NCI-H1436 treated with DMSO at 0.1 percent for 48 hours (cell line): ENCODE results near the gene DDX56.

ENCODE experiments used
- DNase-seq: peaks from one replicate; lab custom pipeline; 2025; lab: John Stamatoyannopoulos, UW

DDX56 gene

DNA sequence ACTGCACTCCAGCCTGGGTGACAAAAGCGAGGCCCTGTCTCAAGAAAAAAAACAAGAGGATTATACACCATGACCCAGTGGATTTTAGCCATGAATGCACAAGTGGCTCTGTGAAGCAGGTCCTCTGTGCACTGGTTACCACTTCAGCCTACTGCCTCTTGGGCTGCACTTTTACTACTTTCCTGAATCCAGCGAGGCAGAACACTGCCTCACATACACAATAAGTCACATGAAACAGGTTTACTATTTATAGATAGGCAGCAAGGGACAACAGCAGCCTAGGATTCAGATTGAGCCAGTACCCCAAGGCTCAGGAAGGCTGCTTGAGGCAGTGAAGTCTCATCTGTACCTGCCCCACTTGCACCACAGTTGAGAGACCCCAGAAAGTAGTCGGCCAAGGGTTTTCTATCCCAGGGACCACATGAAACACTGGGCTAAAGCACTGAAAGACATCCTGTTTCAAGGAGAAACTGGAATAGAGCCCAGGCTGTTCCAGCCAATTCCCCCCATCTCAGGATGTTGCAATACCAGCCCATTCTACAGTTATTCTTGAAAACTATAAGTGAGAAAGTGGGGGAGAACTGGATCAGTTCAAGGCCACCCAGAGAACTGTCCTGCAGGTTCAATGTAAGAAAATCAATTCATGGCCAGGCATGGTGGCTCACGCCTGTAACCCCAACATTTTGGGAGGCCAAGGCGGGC lies 22.4 kb upstream of the DDX56 start:
- DNase-seq, result no peak

- no peak for DNase-seq
These were observed 17.2 kb upstream of the DDX56 start for GRCh38 chr7:44590910-44591309.

GRCh38 chr7:44587843-44588711 lies 14.4 kb upstream of the DDX56 start:
- DNase-seq, result no peak

- DNase-seq, result no peak
These were observed 9.6 kb upstream of the DDX56 start for GRCh38 chr7:44583146-44583865.

- DNase-seq, result peak; percentile 98
These were observed 8.3 kb upstream of the DDX56 start, which contains the start of gene TMED4 for GRCh38 chr7:44581879-44582603. Gene TMED4 (minus strand): TSS chr7:44582231. CDS start chr7:44582206, 25 bp downstream.

DNA sequence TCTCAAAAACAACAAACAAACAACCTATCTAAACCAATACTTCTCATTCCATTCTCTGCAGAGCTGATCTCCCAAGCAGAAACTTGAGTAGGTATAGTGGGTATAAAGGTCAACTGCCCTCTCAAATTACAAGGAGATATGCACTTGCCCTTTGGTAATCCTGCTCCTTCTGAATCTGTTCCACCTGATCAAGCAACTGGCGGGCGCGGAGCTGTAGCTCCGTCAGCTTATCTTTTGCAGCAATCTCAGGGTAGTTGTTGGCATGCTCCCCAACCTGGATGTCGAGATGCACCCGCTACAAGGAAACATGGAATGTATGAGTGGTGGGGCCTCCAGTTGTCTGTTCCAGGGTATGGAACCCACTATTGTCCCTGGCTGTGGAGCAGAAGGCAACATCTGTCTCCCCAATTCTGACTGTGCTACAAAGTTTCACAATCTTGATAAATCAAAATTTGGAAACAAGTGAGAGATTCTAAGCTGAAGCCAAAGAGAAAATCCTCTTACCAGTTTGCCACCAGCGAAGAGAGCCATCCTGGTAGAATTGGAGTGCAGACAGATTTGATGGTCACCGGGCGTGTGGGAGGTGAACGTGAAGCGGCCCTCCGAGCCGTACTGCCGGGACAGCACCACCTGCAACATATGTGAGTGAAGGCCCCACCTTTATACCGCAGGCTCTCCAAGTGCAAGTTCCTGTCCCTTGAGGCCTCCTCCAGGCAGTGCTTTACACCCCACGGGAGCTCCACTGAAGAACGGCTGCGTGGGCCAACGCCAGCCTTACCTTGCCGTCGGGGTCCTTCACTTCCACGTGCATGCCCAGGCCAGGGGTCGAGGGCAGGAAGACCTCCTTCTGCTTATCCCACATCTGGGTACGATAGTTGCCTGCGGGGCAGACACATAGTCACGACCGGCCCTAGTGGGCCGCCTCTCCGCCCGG lies 7.5 kb upstream of the DDX56 start:
- DNase-seq, result no peak

GRCh38 chr7:44576228-44576627 lies 2.5 kb upstream of the DDX56 start:
- DNase-seq, result no peak

DNA sequence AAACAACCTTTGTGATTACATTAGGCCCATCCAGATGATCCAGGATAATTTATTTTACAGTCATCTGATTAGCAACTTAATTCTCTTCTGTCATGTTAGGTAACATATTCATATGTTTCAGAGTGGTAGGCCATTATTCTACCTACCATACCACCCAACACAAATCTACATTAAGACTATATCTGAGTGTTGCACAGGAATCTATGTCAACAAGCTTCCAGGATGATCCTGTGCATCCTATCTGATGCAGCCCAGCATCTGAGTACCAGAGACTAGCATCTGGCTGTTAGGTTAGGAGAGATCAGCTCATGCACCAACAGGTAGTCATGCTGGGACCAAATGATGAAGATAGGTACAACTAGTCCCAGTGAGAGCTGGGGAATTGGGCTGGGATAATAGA lies 1.3 kb upstream of the DDX56 start:
- no peak for DNase-seq

GRCh38 chr7:44574287-44574872 lies 672 bp upstream of the DDX56 start:
- no peak for DNase-seq

DNA sequence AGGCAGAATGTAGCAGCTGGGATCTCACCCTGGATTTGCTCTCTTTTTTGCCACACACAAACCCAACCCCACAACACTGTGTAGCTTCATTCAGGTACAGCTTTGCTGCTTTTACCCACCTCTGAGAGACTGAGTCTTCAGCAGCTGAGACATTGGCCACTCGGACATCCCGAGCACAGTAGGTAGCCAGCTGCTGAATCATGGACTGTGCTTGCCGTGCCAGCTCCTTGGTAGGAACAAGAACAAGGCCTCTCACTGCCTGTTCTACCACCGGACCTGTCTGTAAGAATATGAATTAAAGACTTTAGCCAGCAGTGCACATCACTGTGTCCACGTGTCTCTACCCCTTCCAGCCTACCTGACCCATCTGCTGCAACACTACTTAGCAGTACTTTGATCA lies 937 bp downstream of the DDX56 start:
- DNase-seq, result no peak

DNA sequence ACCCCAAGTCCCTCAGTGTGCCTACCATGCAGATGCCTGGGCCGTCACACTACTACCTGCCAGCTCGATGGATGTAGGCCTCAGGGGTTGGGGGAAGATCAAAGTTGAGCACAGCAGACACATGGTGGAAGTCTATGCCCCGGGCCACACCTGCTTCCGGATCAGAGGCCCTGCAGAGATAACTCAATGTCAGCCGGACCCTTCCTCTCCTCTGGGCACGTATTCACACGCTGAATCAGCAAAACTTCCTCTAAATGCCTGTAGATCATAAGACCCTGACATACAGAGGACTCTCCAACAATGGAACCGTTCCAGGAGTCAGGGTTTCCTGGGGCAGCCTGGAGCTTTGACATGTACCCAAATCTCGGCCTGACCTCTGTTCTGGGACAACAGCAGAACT lies 3.7 kb downstream of the DDX56 start:
- no peak for DNase-seq

- DNase-seq, result no peak
These were observed 4.7 kb downstream of the DDX56 start for GRCh38 chr7:44568771-44569560.

GRCh38 chr7:44567884-44568283 lies 5.8 kb downstream of the DDX56 start:
- DNase-seq, result no peak

- no peak for DNase-seq
These were observed 7.0 kb downstream of the DDX56 start for GRCh38 chr7:44566680-44567079.

DNA sequence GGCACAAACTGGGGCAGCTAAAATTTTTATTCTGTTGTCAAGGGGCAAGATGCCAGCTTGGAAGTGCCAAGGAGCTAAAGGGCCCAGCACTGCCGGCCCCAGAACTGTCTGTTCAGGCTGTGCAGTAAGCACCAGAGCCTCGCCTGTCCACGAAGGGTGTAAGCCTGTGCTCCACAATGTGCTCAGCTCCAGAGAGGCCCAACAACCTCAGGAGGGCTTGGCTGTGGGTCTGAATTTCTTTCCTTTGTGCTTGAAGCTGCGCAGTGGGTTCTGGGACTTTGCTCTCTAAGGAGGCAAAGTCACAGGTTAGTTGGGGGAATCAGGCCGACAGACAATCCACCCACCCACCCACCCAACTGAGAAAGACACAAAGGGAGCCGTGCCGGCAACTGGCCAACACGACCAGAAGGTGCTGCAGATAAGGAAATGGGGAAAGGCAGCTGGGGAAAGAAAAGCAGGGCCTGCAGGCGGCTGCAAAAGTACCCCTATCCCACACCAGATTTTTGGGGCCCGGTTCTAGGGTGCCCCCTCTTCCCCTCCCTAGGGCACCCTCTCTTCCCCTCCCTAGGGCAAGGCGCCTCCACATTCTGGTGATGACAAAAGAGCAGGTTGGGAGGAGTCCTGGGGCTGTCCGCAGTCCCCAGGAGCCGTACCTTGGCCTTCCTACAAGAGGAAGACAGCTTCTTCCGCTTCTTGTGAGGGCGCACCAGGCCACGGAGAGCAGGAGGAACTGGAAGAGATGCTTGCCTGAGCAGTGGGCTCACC lies 7.7 kb downstream of the DDX56 start:
- DNase-seq, result no peak

- no peak for DNase-seq
These were observed 8.5 kb downstream of the DDX56 start for GRCh38 chr7:44565097-44565794.

- DNase-seq, result no peak
These were observed 9.1 kb downstream of the DDX56 start for GRCh38 chr7:44564606-44565005.

DNA sequence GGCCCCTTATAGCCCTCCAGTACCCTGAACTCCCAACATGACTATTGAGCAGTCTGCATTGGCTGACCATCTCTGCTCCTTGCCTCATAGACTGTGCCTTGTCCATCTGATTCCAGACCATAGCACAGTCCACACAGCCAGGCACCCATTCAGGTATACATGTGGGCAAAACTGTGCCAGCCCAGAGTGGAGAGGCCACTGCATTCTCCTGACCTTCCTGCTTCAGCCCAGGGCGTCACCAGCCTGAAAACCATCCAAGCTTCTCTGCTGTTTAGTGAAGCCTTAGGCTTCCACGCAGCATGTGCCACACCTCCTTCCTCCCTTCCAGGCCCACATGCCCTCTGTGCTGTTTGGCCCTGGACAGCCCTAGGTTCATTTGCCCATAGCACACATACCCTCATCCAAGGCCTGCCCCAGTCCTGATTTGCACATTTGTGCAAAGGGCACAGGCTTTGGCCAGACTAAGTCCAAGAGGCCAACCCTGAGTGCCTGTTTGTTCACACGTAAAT lies 10.5 kb downstream of the DDX56 start:
- DNase-seq, result no peak
